ENCODE data around the gene NTN3. TPM values are rescaled to one million over a fixed set of nuclear protein-coding genes. Genes with fewer than 3 reads are reported as not detected.

NTN3 gene
- total and polyA plus RNA-seq, 5 donors from 2014 or later, result not detected

DNA sequence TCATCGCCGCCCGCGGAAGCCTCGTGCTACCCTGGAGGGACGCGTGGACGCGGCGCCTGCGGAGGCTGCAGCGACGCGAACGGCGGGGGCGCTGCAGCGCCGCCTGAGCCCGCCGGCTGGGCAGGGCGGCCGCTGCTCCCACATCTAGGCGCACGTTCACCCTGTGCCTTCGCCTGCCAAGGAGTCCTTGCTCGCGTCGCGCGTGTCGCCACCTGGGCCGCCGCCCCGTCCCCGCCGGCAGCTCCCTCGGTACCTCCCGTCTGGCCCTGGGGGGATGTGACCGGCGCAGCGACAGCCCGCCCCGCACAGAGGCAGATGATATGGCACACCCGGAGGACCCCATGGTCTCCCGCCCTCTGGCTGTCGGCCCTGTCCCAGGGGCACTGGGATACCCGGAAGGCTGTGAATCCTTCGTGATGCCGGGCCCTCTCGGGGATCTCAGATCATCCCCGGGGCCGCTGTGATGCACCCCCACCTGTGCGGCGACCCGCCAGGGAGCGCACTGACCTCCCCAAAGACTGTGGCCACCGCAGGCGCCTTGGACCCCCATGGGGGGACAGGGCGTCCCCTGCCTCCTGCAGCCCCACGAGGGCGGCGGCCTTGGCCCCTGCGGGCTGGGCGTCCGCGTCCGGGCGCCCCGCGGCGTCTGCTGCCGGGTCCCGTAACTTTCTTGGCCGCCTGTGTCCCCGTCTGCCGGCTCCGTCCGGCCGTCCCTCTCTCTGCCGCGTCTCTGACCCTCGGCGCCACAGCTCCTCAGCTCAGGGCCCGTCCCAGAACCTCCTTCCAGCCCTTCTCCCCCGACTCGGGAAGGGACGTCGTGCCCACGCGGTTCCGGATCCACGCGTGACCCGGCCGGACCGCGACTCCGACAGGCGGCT lies 3.1 kb downstream of the NTN3 start:
- H3K9me3 Mint-ChIP-seq, result no peaks in the 10 kb centered on the region
- peaks cover 3% of the 10 kb centered on the region for H3K36me3 Mint-ChIP-seq
- ATAC-seq (ENCODE audit: low read depth in 2 of 2) (peak; percentile 78 to 79), DNase-seq (peak; percentile 40 to 68 (median 60))
- Histone ChIP-seq H3K4me1 (ENCODE audit: control insufficient read depth, insufficient read depth, low read length, poor library complexity, severe bottlenecking) (peaks cover 46% of the 10 kb centered on the region), H3K27me3 (ENCODE audit: control insufficient read depth, insufficient read depth, low read length) (peaks cover 12% of the 10 kb centered on the region), H3K9me3 (ENCODE audit: control insufficient read depth in 2 of 2, low read length in 2 of 2) (no peaks in the 10 kb centered on the region), H3K36me3 (ENCODE audit: control insufficient read depth, insufficient read depth, low read length) (no peaks in the 10 kb centered on the region), H3K4me3 (ENCODE audit: low read depth, low read length) (no peak overlapping the region), H3K27ac (ENCODE audit: insufficient read depth, low read length, poor library complexity, severe bottlenecking) (peak overlapping the region; percentile 14)
- H3K27ac Mint-ChIP-seq, result no peak overlapping the region
- H3K27me3 Mint-ChIP-seq, result peaks cover 25% of the 10 kb centered on the region
- H3K4me3 Mint-ChIP-seq, result peak overlapping the region; percentile 63 to 88 (median 72)
- H3K4me1 Mint-ChIP-seq, result peaks cover 0 to 30% (median 8%) of the 10 kb centered on the region in 4 donors

DNA sequence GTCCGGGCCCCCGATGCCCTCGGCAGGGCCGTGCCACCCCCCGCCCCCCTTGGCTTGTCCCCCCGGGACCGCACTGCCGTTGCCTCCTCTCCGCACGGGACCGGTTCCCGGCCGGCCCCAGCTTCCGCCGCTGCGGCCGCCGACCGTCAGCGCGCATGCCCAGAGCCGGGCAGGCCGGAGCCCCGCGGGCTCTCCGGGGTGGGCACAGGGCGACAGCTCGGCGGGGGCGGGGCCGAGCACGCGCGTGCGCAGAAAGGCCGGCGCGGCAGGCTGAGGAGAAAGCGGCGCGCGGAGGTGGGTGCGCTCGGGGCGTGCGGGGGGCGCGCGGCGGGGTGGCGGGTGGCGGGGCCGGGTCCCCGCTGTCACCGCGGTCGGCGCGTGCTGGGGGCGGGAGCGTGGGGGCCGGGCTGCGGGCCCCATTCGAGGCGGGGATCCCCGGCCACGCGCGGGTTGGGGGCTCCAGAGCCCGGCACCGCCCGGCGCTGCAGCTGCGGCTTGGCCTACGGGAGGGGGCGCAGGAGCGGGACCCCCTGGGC lies 3.8 kb downstream of the NTN3 start, which contains the start of gene TBC1D24:
TBC1D24 (plus strand) TSS at position 251 of the 536 bp plus-strand sequence. CDS start 21,022 bp downstream, outside the sequence.
- no peak within 1 kb of the TSS for H3K4me3 ChIP-seq (ENCODE audit: low read depth, low read length)
- H3K36me3 Mint-ChIP-seq, result peaks cover 3% of the 10 kb centered on the region
- no peaks in the 10 kb centered on the region for H3K9me3 Mint-ChIP-seq
- H3K27ac ChIP-seq (ENCODE audit: insufficient read depth, low read length, poor library complexity, severe bottlenecking), result peak within 1 kb of the TSS; percentile 14
- DNase-seq (peak; percentile 65 to 79 (median 71)), ATAC-seq (ENCODE audit: low read depth in 2 of 2) (peak; percentile 59 to 60)
- peak within 1 kb of the TSS in 1 of 3 donors; percentile 15 for H3K27ac Mint-ChIP-seq
- H3K36me3 ChIP-seq (ENCODE audit: control insufficient read depth, insufficient read depth, low read length), result no peaks in the 10 kb centered on the region
- H3K27me3 ChIP-seq (ENCODE audit: control insufficient read depth, insufficient read depth, low read length), result peaks cover 6% of the 10 kb centered on the region
- peak within 1 kb of the TSS; percentile 79 to 89 (median 81) for H3K4me3 Mint-ChIP-seq
- H3K9me3 ChIP-seq (ENCODE audit: control insufficient read depth in 2 of 2, low read length in 2 of 2), result no peaks in the 10 kb centered on the region
- H3K4me1 ChIP-seq (ENCODE audit: control insufficient read depth, insufficient read depth, low read length, poor library complexity, severe bottlenecking), result peaks cover 46% of the 10 kb centered on the region
- H3K27me3 Mint-ChIP-seq, result peaks cover 18% of the 10 kb centered on the region
- H3K4me1 Mint-ChIP-seq, result peaks cover 0 to 25% (median 8%) of the 10 kb centered on the region in 4 donors

DNA sequence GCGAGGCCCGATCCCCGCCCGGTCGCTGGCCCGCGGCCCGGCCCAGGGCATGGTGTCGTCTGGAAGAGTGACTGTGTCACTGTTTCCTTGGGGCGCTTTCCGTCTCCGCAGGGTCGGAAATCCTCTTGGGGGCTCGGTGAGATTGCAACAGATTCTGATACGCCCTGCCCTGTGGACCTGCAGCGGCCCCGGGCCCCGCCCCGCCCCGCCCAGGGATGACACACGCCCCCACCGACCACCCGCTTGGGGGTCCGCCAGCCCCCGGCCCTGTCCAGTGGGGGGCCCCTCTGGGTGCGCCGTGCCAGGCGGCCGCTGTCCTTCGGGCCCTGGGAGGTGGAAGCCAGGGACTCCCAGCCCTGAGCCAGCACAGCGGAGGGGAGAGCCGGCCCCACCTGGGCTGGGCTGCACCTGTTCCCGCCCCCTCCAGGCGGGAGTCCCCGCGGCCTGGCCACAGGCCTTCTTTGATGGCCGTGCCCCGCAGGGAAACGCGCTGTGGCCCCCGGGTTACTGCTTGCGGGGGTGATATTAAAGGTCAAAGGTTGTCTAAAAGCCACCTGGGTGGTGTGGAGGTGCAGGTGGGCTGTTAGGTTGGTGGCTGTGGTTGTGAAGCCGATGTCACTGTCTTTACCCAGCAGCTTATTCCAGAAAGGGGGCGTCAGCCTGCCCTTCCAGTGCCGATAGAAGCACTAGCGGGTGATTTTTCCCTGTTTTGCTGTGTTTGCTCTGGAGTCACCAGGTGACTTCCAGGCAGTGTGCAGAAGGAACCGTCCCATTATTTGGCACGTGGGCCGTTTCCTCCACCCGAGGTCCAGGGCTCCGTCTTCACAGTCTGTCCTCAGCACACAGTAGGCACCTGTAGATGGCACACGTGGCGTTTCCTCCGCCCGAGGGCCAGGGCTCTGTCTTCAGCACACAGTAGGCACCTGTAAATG lies 4.6 kb downstream of the NTN3 start:
- H3K36me3 Mint-ChIP-seq, result peaks cover 3% of the 10 kb centered on the region
- no peak overlapping the region for H3K4me3 ChIP-seq (ENCODE audit: low read depth, low read length)
- no peaks in the 10 kb centered on the region for H3K9me3 Mint-ChIP-seq

DNA sequence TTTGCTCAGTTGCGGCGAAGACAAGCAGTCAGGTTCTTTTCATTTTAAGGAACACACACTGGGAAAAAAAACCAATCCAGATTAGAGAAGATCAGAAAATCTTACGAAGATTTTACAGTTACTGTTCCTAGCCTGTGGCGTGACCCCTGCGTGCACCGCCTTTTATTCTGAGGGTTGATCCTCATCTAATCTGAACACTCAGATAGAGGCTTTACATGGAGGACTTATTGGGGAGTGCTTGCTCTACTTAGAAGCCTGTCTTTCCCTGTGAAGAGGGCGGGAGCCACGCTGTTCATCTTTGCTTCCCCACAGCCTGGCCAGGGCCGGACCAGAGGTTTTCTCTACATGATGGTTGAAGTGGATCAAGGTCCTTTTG lies 5.2 kb downstream of the NTN3 start:
- H3K27ac ChIP-seq (ENCODE audit: insufficient read depth, low read length, poor library complexity, severe bottlenecking), result no peak overlapping the region
- peak overlapping the region in 2 of 3 donors; percentile 12 to 15 for H3K27ac Mint-ChIP-seq
- no peaks in the 10 kb centered on the region for H3K9me3 Mint-ChIP-seq
- no peak for ATAC-seq (ENCODE audit: low read depth in 2 of 2)
- peaks cover 41% of the 10 kb centered on the region for H3K4me1 ChIP-seq (ENCODE audit: control insufficient read depth, insufficient read depth, low read length, poor library complexity, severe bottlenecking)
- no peaks in the 10 kb centered on the region for H3K9me3 ChIP-seq (ENCODE audit: control insufficient read depth in 2 of 2, low read length in 2 of 2)
- H3K4me3 Mint-ChIP-seq, result peak overlapping the region; percentile 69 to 89 (median 81)
- no peak overlapping the region for H3K4me3 ChIP-seq (ENCODE audit: low read depth, low read length)
- peaks cover 10% of the 10 kb centered on the region for H3K27me3 Mint-ChIP-seq
- peaks cover 3% of the 10 kb centered on the region for H3K36me3 Mint-ChIP-seq
- no peak for DNase-seq
- no peaks in the 10 kb centered on the region for H3K27me3 ChIP-seq (ENCODE audit: control insufficient read depth, insufficient read depth, low read length)
- peaks cover 0 to 25% (median 8%) of the 10 kb centered on the region in 4 donors for H3K4me1 Mint-ChIP-seq
- H3K36me3 ChIP-seq (ENCODE audit: control insufficient read depth, insufficient read depth, low read length), result no peaks in the 10 kb centered on the region

More for the DNA sequence above, 4.6 kb downstream of the NTN3 start:
- Histone ChIP-seq H3K9me3 (ENCODE audit: control insufficient read depth in 2 of 2, low read length in 2 of 2) (no peaks in the 10 kb centered on the region), H3K27me3 (ENCODE audit: control insufficient read depth, insufficient read depth, low read length) (peaks cover 1% of the 10 kb centered on the region), H3K36me3 (ENCODE audit: control insufficient read depth, insufficient read depth, low read length) (no peaks in the 10 kb centered on the region), H3K27ac (ENCODE audit: insufficient read depth, low read length, poor library complexity, severe bottlenecking) (no peak overlapping the region), H3K4me1 (ENCODE audit: control insufficient read depth, insufficient read depth, low read length, poor library complexity, severe bottlenecking) (peaks cover 46% of the 10 kb centered on the region)
- peak in 2 of 3 donors; percentile 26 to 42 for DNase-seq
- peaks cover 0 to 25% (median 8%) of the 10 kb centered on the region in 4 donors for H3K4me1 Mint-ChIP-seq
- H3K4me3 Mint-ChIP-seq, result peak overlapping the region; percentile 79 to 89 (median 81)
- H3K27me3 Mint-ChIP-seq, result peaks cover 10% of the 10 kb centered on the region
- ATAC-seq (ENCODE audit: low read depth in 2 of 2), result peak in 1 of 2 donors; percentile 7
- H3K27ac Mint-ChIP-seq, result peak overlapping the region in 1 of 3 donors; percentile 15

DNA sequence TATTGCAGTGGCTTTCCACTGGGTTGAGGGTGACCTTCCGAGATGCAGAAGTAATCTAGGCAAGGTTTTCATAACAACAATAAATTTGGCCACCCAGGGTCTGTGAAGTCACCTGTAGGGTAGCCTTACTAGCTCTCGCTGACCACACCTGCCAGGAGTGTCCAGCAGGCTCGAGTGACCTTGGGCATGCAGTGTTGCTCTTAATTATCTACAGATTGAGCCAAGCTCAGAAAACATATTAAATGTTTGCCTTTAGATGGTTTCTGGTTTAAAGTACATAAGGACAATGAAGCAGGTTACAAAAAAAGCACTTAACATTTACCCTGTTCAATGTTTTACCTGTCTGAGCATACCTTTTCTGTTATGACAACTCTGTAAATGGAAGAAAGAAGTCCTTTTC lies 5.6 kb downstream of the NTN3 start:
- Histone ChIP-seq H3K36me3 (ENCODE audit: control insufficient read depth, insufficient read depth, low read length) (no peaks in the 10 kb centered on the region), H3K9me3 (ENCODE audit: control insufficient read depth in 2 of 2, low read length in 2 of 2) (no peaks in the 10 kb centered on the region), H3K4me3 (ENCODE audit: low read depth, low read length) (no peak overlapping the region), H3K27ac (ENCODE audit: insufficient read depth, low read length, poor library complexity, severe bottlenecking) (no peak overlapping the region), H3K4me1 (ENCODE audit: control insufficient read depth, insufficient read depth, low read length, poor library complexity, severe bottlenecking) (peaks cover 37% of the 10 kb centered on the region), H3K27me3 (ENCODE audit: control insufficient read depth, insufficient read depth, low read length) (no peaks in the 10 kb centered on the region)
- Mint-ChIP-seq H3K4me1 (peaks cover 0 to 25% (median 8%) of the 10 kb centered on the region in 4 donors), H3K27ac (peak overlapping the region in 1 of 3 donors; percentile 12), H3K27me3 (peaks cover 10% of the 10 kb centered on the region), H3K36me3 (peaks cover 3% of the 10 kb centered on the region), H3K4me3 (peak overlapping the region; percentile 69 to 89 (median 81)), H3K9me3 (no peaks in the 10 kb centered on the region)
- ATAC-seq (ENCODE audit: low read depth in 2 of 2) (no peak), DNase-seq (no peak)

DNA sequence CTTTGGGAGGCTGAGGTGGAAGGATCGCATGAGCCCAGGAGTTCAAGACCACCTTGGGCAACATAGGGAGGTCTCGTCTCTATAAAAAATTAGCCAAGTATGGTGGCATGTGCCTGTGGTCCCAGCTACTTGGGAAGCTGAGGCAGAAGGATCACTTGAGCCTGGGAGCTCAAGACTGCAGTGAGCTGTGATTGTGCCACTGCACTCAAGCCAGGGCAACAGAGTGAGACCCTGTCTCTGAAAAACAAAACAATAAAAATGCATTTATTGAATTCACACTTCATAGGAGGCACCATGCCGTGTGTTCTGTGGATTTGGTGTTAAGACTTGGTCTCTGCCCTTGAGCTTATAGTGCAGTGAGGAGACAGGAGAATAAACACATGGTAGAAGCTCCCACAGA lies 6.2 kb downstream of the NTN3 start:
- ATAC-seq (ENCODE audit: low read depth in 2 of 2) (no peak), DNase-seq (no peak)
- Histone ChIP-seq H3K4me3 (ENCODE audit: low read depth, low read length) (no peak overlapping the region), H3K4me1 (ENCODE audit: control insufficient read depth, insufficient read depth, low read length, poor library complexity, severe bottlenecking) (peaks cover 32% of the 10 kb centered on the region), H3K27ac (ENCODE audit: insufficient read depth, low read length, poor library complexity, severe bottlenecking) (no peak overlapping the region), H3K36me3 (ENCODE audit: control insufficient read depth, insufficient read depth, low read length) (no peaks in the 10 kb centered on the region), H3K27me3 (ENCODE audit: control insufficient read depth, insufficient read depth, low read length) (no peaks in the 10 kb centered on the region), H3K9me3 (ENCODE audit: control insufficient read depth in 2 of 2, low read length in 2 of 2) (no peaks in the 10 kb centered on the region)
- Mint-ChIP-seq H3K9me3 (no peaks in the 10 kb centered on the region), H3K4me1 (peaks cover 0 to 25% (median 10%) of the 10 kb centered on the region in 4 donors), H3K27me3 (peaks cover 10% of the 10 kb centered on the region), H3K36me3 (peaks cover 3% of the 10 kb centered on the region), H3K4me3 (peak overlapping the region; percentile 21 to 89 (median 81)), H3K27ac (no peak overlapping the region)

DNA sequence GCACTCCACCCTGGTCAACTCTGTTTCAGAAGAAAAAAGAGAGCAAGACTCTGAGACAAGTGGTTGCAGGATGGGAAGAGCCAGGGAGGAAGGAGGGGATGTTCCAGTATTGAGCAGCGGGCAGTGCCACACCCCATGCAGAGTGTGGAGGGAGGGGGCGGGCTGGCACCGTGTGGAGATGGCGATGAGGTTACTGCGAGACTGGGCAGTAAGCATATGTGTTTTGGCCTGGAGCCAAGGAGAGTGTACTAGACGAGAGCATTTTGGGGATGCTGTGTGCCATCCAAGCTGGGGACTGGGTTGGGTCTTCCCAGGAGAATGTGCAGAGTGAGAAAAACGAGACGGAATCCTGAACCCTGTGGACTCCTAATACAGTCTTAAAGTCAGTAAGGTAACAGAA lies 7.2 kb downstream of the NTN3 start:
- ATAC-seq (ENCODE audit: low read depth in 2 of 2) (no peak), DNase-seq (no peak)
- H3K4me3 ChIP-seq (ENCODE audit: low read depth, low read length), result no peak overlapping the region
- no peaks in the 10 kb centered on the region for H3K36me3 ChIP-seq (ENCODE audit: control insufficient read depth, insufficient read depth, low read length)
- Mint-ChIP-seq H3K4me1 (peaks cover 0 to 18% (median 8%) of the 10 kb centered on the region in 4 donors), H3K36me3 (peaks cover 3% of the 10 kb centered on the region), H3K27ac (no peak overlapping the region), H3K27me3 (peaks cover 5% of the 10 kb centered on the region), H3K4me3 (no peak overlapping the region), H3K9me3 (no peaks in the 10 kb centered on the region)
- H3K27ac ChIP-seq (ENCODE audit: insufficient read depth, low read length, poor library complexity, severe bottlenecking), result no peak overlapping the region
- no peaks in the 10 kb centered on the region for H3K27me3 ChIP-seq (ENCODE audit: control insufficient read depth, insufficient read depth, low read length)
- no peaks in the 10 kb centered on the region for H3K9me3 ChIP-seq (ENCODE audit: control insufficient read depth in 2 of 2, low read length in 2 of 2)
- peaks cover 28% of the 10 kb centered on the region for H3K4me1 ChIP-seq (ENCODE audit: control insufficient read depth, insufficient read depth, low read length, poor library complexity, severe bottlenecking)
